ENCODE results near the gene ABCE1. TPM values are rescaled to one million over a fixed set of nuclear protein-coding genes. Genes with fewer than 3 reads are reported as not detected.
A peak's percentile ranks its signal among the peaks of the same experiment; 100 is the strongest.

Gene ABCE1
- total RNA-seq, 1 donor from 2014 or later, result 81.1 TPM

DNA sequence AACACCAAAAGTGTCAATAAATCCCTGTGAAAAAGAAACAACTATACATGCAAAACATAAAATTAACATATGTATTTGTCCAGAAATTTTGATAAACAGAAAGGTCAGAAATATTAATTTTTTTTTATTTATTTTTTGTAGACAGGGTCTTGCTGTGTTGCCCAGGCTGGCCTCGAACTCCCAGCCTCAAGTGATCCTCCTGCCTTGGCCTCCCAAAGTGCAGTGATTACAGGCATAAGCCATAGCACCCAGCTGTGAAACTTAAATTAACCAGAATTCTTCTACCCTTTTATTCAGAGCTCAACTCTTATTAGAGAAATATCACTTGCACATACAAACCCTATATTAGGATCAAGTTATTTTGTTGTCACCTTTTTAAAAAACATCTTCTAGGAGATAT lies 16.4 kb upstream of the ABCE1 start:
- no peaks in the 10 kb centered on the region for H3K9me3 ChIP-seq (ENCODE audit: insufficient read depth, low read depth, low read length)
- no peak for FAIRE-seq
- H3K36me3 Mint-ChIP-seq (ENCODE audit: low read depth, unreplicated experiment), result peaks cover 21% of the 10 kb centered on the region
- peaks cover 4% of the 10 kb centered on the region for H4K20me1 ChIP-seq (ENCODE audit: insufficient read depth, low read length)
- H3K4me1 Mint-ChIP-seq (ENCODE audit: low read depth, unreplicated experiment), result peaks cover 16% of the 10 kb centered on the region
- no peak overlapping the region for H3K9ac ChIP-seq (ENCODE audit: low read length)
- no peaks in the 10 kb centered on the region for H3K27me3 Mint-ChIP-seq (ENCODE audit: low read depth, unreplicated experiment)
- H3K36me3 ChIP-seq (ENCODE audit: insufficient read depth, low read length), result peaks cover 10% of the 10 kb centered on the region
- H3K79me2 ChIP-seq (ENCODE audit: insufficient read depth, low read length), result peaks cover 45% of the 10 kb centered on the region
- peaks cover 2% of the 10 kb centered on the region for H3K9me3 Mint-ChIP-seq (ENCODE audit: unreplicated experiment)
- no peak overlapping the region for H3K4me3 Mint-ChIP-seq (ENCODE audit: unreplicated experiment)
- TF ChIP-seq EZH2 (IDR thresholded peaks at IDR 0.05; ENCODE audit: insufficient read depth, low read length), result no peak
- TF ChIP-seq, protein P1, sequence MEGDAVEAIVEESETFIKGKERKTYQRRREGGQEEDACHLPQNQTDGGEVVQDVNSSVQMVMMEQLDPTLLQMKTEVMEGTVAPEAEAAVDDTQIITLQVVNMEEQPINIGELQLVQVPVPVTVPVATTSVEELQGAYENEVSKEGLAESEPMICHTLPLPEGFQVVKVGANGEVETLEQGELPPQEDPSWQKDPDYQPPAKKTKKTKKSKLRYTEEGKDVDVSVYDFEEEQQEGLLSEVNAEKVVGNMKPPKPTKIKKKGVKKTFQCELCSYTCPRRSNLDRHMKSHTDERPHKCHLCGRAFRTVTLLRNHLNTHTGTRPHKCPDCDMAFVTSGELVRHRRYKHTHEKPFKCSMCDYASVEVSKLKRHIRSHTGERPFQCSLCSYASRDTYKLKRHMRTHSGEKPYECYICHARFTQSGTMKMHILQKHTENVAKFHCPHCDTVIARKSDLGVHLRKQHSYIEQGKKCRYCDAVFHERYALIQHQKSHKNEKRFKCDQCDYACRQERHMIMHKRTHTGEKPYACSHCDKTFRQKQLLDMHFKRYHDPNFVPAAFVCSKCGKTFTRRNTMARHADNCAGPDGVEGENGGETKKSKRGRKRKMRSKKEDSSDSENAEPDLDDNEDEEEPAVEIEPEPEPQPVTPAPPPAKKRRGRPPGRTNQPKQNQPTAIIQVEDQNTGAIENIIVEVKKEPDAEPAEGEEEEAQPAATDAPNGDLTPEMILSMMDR (IDR thresholded peaks at IDR 0.05; ENCODE audit: insufficient read depth, low read depth, low read length), result no peak
- no peak overlapping the region for H3K27ac ChIP-seq (ENCODE audit: low read depth, low read length)
- H3K27ac Mint-ChIP-seq (ENCODE audit: unreplicated experiment), result no peak overlapping the region
- H3K4me1 ChIP-seq (ENCODE audit: insufficient read depth, low read length), result peaks cover 8% of the 10 kb centered on the region
- no peaks in the 10 kb centered on the region for H3K27me3 ChIP-seq (ENCODE audit: insufficient read depth, low read length)
- no peak overlapping the region for H3K4me2 ChIP-seq (ENCODE audit: low read length)
- DNase-seq (ENCODE audit: low read depth), result no peak
- H2AFZ ChIP-seq (ENCODE audit: low read depth, low read length), result no peak overlapping the region
- H3K4me3 ChIP-seq (ENCODE audit: insufficient read depth, low read depth, low read length), result no peak overlapping the region

DNA sequence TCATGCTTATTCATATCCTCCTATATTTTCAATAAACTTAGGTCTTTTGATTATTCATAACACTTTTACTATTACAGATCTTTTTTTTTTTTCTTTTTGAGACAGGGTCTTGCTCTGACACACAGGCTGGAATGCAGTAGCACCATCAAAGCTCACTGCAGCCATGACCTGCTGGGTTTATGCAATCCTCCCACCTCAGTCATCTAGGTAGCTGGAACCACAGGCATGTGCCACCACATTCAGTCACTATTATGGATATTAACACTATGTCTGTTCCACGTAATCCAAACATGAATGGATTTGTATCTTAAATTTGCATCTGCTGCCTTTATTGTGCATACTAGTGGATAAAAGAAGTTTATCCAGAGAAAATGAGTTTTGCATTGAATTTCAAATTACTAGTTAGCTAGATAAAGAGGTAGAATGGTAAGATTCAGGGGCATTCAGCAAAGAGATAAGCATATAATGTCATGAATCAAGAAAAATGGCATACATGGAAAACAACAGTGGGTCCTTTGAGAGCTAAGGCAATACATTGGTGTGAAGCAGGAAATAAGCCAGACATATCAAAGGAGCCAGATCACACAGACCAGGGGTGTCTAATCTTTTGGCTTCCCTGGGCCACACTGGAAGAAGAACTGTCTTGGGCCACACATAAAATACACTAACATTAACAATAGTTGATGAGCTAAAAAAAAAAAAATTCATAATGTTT lies 14.1 kb upstream of the ABCE1 start:
- H3K4me3 ChIP-seq (ENCODE audit: insufficient read depth, low read depth, low read length), result no peak overlapping the region
- TF ChIP-seq, protein P1 (IDR thresholded peaks at IDR 0.05; ENCODE audit: insufficient read depth, low read depth, low read length), result no peak
- TF ChIP-seq EZH2 (IDR thresholded peaks at IDR 0.05; ENCODE audit: insufficient read depth, low read length), result no peak
- peak; percentile 90 for DNase-seq (ENCODE audit: low read depth)
- H3K4me1 Mint-ChIP-seq (ENCODE audit: low read depth, unreplicated experiment), result peaks cover 20% of the 10 kb centered on the region
- H3K9me3 ChIP-seq (ENCODE audit: insufficient read depth, low read depth, low read length), result no peaks in the 10 kb centered on the region
- no peaks in the 10 kb centered on the region for H3K27me3 Mint-ChIP-seq (ENCODE audit: low read depth, unreplicated experiment)
- peak overlapping the region; percentile 41 for H3K9ac ChIP-seq (ENCODE audit: low read length)
- peak overlapping the region; percentile 68 for H3K4me2 ChIP-seq (ENCODE audit: low read length)
- peak overlapping the region; percentile 90 for H3K27ac Mint-ChIP-seq (ENCODE audit: unreplicated experiment)
- H3K4me3 Mint-ChIP-seq (ENCODE audit: unreplicated experiment), result peak overlapping the region; percentile 7
- H3K27ac ChIP-seq (ENCODE audit: low read depth, low read length), result peak overlapping the region; percentile 75
- peaks cover 7% of the 10 kb centered on the region for H3K36me3 ChIP-seq (ENCODE audit: insufficient read depth, low read length)
- H3K79me2 ChIP-seq (ENCODE audit: insufficient read depth, low read length), result peaks cover 47% of the 10 kb centered on the region
- peaks cover 8% of the 10 kb centered on the region for H3K4me1 ChIP-seq (ENCODE audit: insufficient read depth, low read length)
- H2AFZ ChIP-seq (ENCODE audit: low read depth, low read length), result no peak overlapping the region
- H3K36me3 Mint-ChIP-seq (ENCODE audit: low read depth, unreplicated experiment), result peaks cover 15% of the 10 kb centered on the region
- no peak for FAIRE-seq
- H3K27me3 ChIP-seq (ENCODE audit: insufficient read depth, low read length), result no peaks in the 10 kb centered on the region
- no peaks in the 10 kb centered on the region for H4K20me1 ChIP-seq (ENCODE audit: insufficient read depth, low read length)
- H3K9me3 Mint-ChIP-seq (ENCODE audit: unreplicated experiment), result no peaks in the 10 kb centered on the region

DNA sequence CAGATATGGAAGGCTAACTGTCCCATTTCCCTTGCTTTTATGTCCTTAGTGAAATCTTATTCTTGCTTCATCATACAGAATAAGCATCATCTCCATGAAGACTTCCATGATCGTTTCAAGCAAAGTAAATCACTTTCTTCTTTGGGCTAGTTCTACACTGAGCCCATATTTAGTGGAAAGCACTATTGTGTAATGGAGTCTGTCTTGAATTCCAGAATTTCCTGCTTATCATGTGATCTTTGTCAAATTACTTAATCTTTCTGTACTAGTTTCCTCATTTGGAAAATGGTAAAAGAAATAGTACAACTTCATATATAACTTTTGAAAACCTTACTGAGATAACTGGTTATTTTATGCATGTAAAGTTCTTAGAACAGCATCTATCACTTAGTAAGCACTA lies 7.7 kb upstream of the ABCE1 start:
- Mint-ChIP-seq H3K9me3 (ENCODE audit: unreplicated experiment) (peaks cover 8% of the 10 kb centered on the region), H3K4me3 (ENCODE audit: unreplicated experiment) (no peak overlapping the region), H3K36me3 (ENCODE audit: low read depth, unreplicated experiment) (peaks cover 27% of the 10 kb centered on the region), H3K4me1 (ENCODE audit: low read depth, unreplicated experiment) (peaks cover 7% of the 10 kb centered on the region), H3K27ac (ENCODE audit: unreplicated experiment) (no peak overlapping the region), H3K27me3 (ENCODE audit: low read depth, unreplicated experiment) (no peaks in the 10 kb centered on the region)
- Histone ChIP-seq H2AFZ (ENCODE audit: low read depth, low read length) (no peak overlapping the region), H3K4me3 (ENCODE audit: insufficient read depth, low read depth, low read length) (no peak overlapping the region), H3K4me1 (ENCODE audit: insufficient read depth, low read length) (peaks cover 4% of the 10 kb centered on the region), H3K36me3 (ENCODE audit: insufficient read depth, low read length) (peaks cover 26% of the 10 kb centered on the region), H3K27ac (ENCODE audit: low read depth, low read length) (no peak overlapping the region), H3K9me3 (ENCODE audit: insufficient read depth, low read depth, low read length) (no peaks in the 10 kb centered on the region), H3K4me2 (ENCODE audit: low read length) (no peak overlapping the region), H3K27me3 (ENCODE audit: insufficient read depth, low read length) (no peaks in the 10 kb centered on the region), H3K79me2 (ENCODE audit: insufficient read depth, low read length) (peaks cover 85% of the 10 kb centered on the region), H4K20me1 (ENCODE audit: insufficient read depth, low read length) (no peaks in the 10 kb centered on the region), H3K9ac (ENCODE audit: low read length) (no peak overlapping the region)
- TF ChIP-seq EZH2 (IDR thresholded peaks at IDR 0.05; ENCODE audit: insufficient read depth, low read length), result no peak
- TF ChIP-seq, protein P1 (IDR thresholded peaks at IDR 0.05; ENCODE audit: insufficient read depth, low read depth, low read length), result no peak
- no peak for FAIRE-seq
- DNase-seq (ENCODE audit: low read depth), result no peak
